Keratinocyte (primary cell): Measurements from ENCODE around the gene SLC1A3.

ENCODE experiments used
- CTCF ChIP-seq, 3 experiments: IDR thresholded peaks in 1 of 3; conservative IDR thresholded peaks in 1 of 3; optimal IDR thresholded peaks in 1 of 3; 2 replicates in 2 of 3; 3 replicates in 1 of 3; pipeline versions ENCODE3 to v1.5.1; 2011; ENCODE audit warnings: low read length in 3 of 3, mild to moderate bottlenecking in 3 of 3, moderate library complexity in 2 of 3, control low read depth in 1 of 3, inconsistent platforms in 1 of 3; ENCODE audit not compliant: insufficient read depth in 2 of 3; ENCODE audit errors: extremely low read depth in 1 of 3
- EZH2 ChIP-seq: IDR thresholded peaks from one replicate; pipeline ENCODE4 v1.6.1; 2012; ENCODE audit warnings: inconsistent platforms, mild to moderate bottlenecking, low read length, moderate library complexity

DNA sequence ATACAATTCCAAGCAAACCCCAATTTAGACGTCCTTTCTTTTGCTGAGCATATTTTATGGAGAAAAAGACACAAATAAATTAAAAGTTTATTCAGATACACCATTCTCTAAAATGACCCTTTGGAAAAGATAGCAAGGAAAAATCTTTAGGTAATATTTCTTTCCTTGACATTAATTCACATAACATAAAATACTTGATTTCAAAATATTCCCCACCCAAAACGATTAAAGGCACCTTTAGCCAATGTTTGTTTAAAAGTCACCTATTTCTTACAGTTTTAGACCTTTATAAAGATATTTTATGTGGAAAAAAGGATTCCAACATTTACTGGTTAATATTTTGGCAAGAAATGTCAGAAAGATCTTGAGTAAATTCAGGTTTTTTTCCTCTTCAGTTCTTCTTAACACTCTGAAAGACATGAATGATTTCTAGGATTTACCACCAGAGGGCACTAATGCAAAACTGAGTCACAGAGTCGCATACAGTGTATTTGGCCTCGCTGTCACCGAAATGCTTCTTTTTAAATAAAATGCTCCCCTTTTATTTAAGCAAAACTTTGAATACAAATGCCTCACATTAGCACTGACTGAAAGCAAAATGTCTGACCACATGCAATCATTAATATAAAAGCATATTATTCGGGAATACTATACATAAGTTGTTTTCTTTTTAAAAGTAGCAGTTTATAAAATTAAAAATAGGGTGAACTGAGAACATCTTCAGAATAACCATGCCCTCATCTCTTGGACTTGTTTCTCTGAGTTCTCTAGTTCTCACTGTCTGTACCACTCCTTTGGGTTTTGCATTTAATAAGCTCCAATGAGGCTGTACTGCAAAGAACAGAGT is 122.5 kb downstream of the SLC1A3 start:
- peak; percentile 44 to 61 (median 52) for TF ChIP-seq CTCF (optimal IDR thresholded peaks at IDR 0.05 in 1 of 3, IDR thresholded peaks at IDR 0.05 in 1 of 3, conservative IDR thresholded peaks at IDR 0.05 in 1 of 3; ENCODE audit: extremely low read depth in 1 of 3, insufficient read depth in 2 of 3, low read length in 3 of 3)
- no peak for TF ChIP-seq EZH2
